GM18508 (cell line): ENCODE measurements around the gene ARFGEF3.
"Not testable (repeated sequence)": the region's sequence is repeated elsewhere in the genome, so short reads cannot be mapped to it uniquely, and the experiment has no call there.

Experiments
- ATAC-seq: cut with Tn5 transposase; IDR thresholded peaks from one replicate; pipeline ENCODE4 v1.9.1; 2021; ENCODE audit warnings: moderate number of reproducible peaks; ENCODE audit not compliant: insufficient read depth, unreplicated experiment

ARFGEF3 gene

GRCh38 chr6:138261116-138261780 lies 99.5 kb downstream of the ARFGEF3 start:
- ATAC-seq: no peak

- ATAC-seq: no peak
Measured at GRCh38 chr6:138263963-138264362, 102.2 kb downstream of the ARFGEF3 start.

GRCh38 chr6:138264372-138264880 lies 102.7 kb downstream of the ARFGEF3 start:
- no peak for ATAC-seq

- ATAC-seq: no peak
Measured at GRCh38 chr6:138266095-138266494, 104.4 kb downstream of the ARFGEF3 start.

- no peak for ATAC-seq
Measured at GRCh38 chr6:138267971-138268895, 106.5 kb downstream of the ARFGEF3 start.

GRCh38 chr6:138271451-138271850 lies 109.7 kb downstream of the ARFGEF3 start:
- ATAC-seq: no peak

- ATAC-seq: no peak
Measured at GRCh38 chr6:138272533-138273315, 111.0 kb downstream of the ARFGEF3 start.

- ATAC-seq: no peak
Measured at GRCh38 chr6:138275976-138276375, 114.2 kb downstream of the ARFGEF3 start.

GRCh38 chr6:138277835-138278234 lies 116.1 kb downstream of the ARFGEF3 start:
- no peak for ATAC-seq

- ATAC-seq: no peak
Measured at GRCh38 chr6:138278326-138278725, 116.6 kb downstream of the ARFGEF3 start.

GRCh38 chr6:138285800-138286199 lies 124.1 kb downstream of the ARFGEF3 start:
- ATAC-seq: no peak

GRCh38 chr6:138286698-138287097 lies 125.0 kb downstream of the ARFGEF3 start:
- ATAC-seq: no peak

- no peak for ATAC-seq
Measured at GRCh38 chr6:138287144-138287955, 125.6 kb downstream of the ARFGEF3 start.

- not testable (repeated sequence) for ATAC-seq
Measured at GRCh38 chr6:138288428-138289085, 126.8 kb downstream of the ARFGEF3 start.

GRCh38 chr6:138289739-138290138 lies 128.0 kb downstream of the ARFGEF3 start:
- no peak for ATAC-seq

- no peak for ATAC-seq
Measured at GRCh38 chr6:138290423-138290962, 128.8 kb downstream of the ARFGEF3 start.

- no peak for ATAC-seq
Measured at GRCh38 chr6:138291036-138291848, 129.5 kb downstream of the ARFGEF3 start.

GRCh38 chr6:138291849-138292181 lies 130.1 kb downstream of the ARFGEF3 start:
- no peak for ATAC-seq
